Stomach (tissue), 9 donors: Measurements from ENCODE around the gene TPMT. TPM values are rescaled to one million over a fixed set of nuclear protein-coding genes. Genes with fewer than 3 reads are reported as not detected.
"Not testable (repeated sequence)": the region's sequence is repeated elsewhere in the genome, so short reads cannot be mapped to it uniquely, and the experiment has no call there.

ENCODE experiments used
- DNase-seq, 2 donors: peaks; one replicate each; pipeline versions ENCODE4 v3.0.0 to v3.0.0-alpha.2; 2013 to 2019
- H3K27ac ChIP-seq, 5 donors: fragments of 200-600 bp in 4 of 5; sonication (generic) in 4 of 5; one replicate each; pipeline ENCODE4 v1.5.1; 2013 to 2019; ENCODE audit warnings: mild to moderate bottlenecking in 1 of 5, moderate library complexity in 1 of 5
- H3K27me3 ChIP-seq, 3 donors: fragments of 200-600 bp; sonication (generic); one replicate each; pipeline ENCODE4 v1.5.1; 2017 to 2019; ENCODE audit warnings: mixed run types in 1 of 3
- H3K36me3 ChIP-seq, 4 donors: fragments of 200-600 bp; sonication (generic); 1 replicate in 3 of 4; 2 replicates in 1 of 4; pipeline ENCODE4 v1.5.1; 2016 to 2019
- H3K4me1 ChIP-seq, 4 donors: fragments of 200-600 bp; sonication (generic); one replicate each; pipeline ENCODE4 v1.5.1; 2016 to 2019
- H3K4me3 ChIP-seq, 4 donors: fragments of 200-600 bp; sonication (generic) in 3 of 4; one replicate each; pipeline ENCODE4 v1.5.1; 2016 to 2019; ENCODE audit warnings: mild to moderate bottlenecking in 1 of 4
- H3K9me3 ChIP-seq, 4 donors: fragments of 200-600 bp; sonication (generic); one replicate each; pipeline ENCODE4 v1.5.1; 2016 to 2019
- CTCF ChIP-seq, 7 experiments: fragments of 450-650 bp in 4 of 7; fragments of 200-600 bp in 3 of 7; sonication (generic) in 3 of 7; IDR thresholded peaks; one replicate each; pipeline ENCODE4 v1.5.1; 2016 to 2019; ENCODE audit warnings: antibody characterized with exemption in 7 of 7, control low read depth in 2 of 7, mild to moderate bottlenecking in 1 of 7
- EP300 ChIP-seq: sonication (generic); formaldehyde crosslinking; IDR thresholded peaks from one replicate; pipeline ENCODE4 v1.6.1; 2017; ENCODE audit warnings: antibody characterized with exemption
- POLR2A ChIP-seq, 4 donors: fragments of 450-650 bp; IDR thresholded peaks; one replicate each; pipeline ENCODE4 v1.6.1; 2016; ENCODE audit warnings: antibody characterized with exemption in 4 of 4, control low read depth in 2 of 4, mild to moderate bottlenecking in 1 of 4, moderate library complexity in 1 of 4
- POLR2AphosphoS5 ChIP-seq, 3 donors: sonication (generic); formaldehyde crosslinking; IDR thresholded peaks; one replicate each; pipeline ENCODE4 v1.6.1; 2016; ENCODE audit warnings: antibody characterized with exemption in 3 of 3
- WGBS, 5 donors: extraction: QIAGEN DNeasy Blood & Tissue Kit in 3 of 5; methylation state at CpG; one replicate each; pipeline versions ENCODE4 v1.1.5 to v1.1.7; 2013 to 2018; 5-methylcytosine and 5-hydroxymethylcytosine counted together
- intact Hi-C: fragments of 100-400 bp; cut with DNase I; formaldehyde crosslinking; loops from one replicate; pipeline ENCODE4 v1.15.1; 2023; ENCODE audit warnings: low total_unique reads
- polyA plus RNA-seq, 3 donors: library from polyadenylated mRNA; stranded (reverse); fragments of 200-250 nt; gene quantifications; one replicate each; pipeline ENCODE4 v1.2.3, GENCODE V29; 2013
- total RNA-seq, 5 donors: library from RNA; depleted of rRNA; stranded (reverse); fragments of >200 nt; gene quantifications; one replicate each; pipeline versions ENCODE4 v1.1.0 to v1.2.3, GENCODE V29; 2014 to 2016
- donor health status: healthy with polysubstance abuse.
- donor health status: Bipolar disorder and iron deficiency.
- donor health status: healthy.

The TPMT gene
- total and polyA plus RNA-seq, 8 donors, result 0.89 to 24.3 (median 11.7) TPM

GRCh38 chr6:18178960-18179615, 24.2 kb upstream of the TPMT start:
- WGBS, 5 donors, result 86 to 95% (median 92%) methylated on average over 3 of the region's 3 CpGs
- no peaks in the 10 kb centered on the region for H3K27me3 ChIP-seq
- H3K4me3 ChIP-seq, result no peak overlapping the region
- no peaks in the 10 kb centered on the region for H3K4me1 ChIP-seq
- H3K9me3 ChIP-seq, result no peaks in the 10 kb centered on the region
- H3K27ac ChIP-seq, result peak overlapping the region in 1 of 5 donors; percentile 4
- TF ChIP-seq POLR2A (IDR thresholded peaks at IDR 0.05) (no peak), CTCF (IDR thresholded peaks at IDR 0.05) (no peak), POLR2AphosphoS5 (IDR thresholded peaks at IDR 0.05) (no peak), EP300 (no peak)
- intact Hi-C loops, result no loop called here
- DNase-seq, result no peak
- peaks cover 3 to 29% (median 17%) of the 10 kb centered on the region in 4 donors for H3K36me3 ChIP-seq

- intact Hi-C loops, result no loop called here
- no peaks in the 10 kb centered on the region for H3K4me1 ChIP-seq
- H3K9me3 ChIP-seq, result no peaks in the 10 kb centered on the region
- TF ChIP-seq CTCF (IDR thresholded peaks at IDR 0.05), result no peak
- no peak for TF ChIP-seq POLR2AphosphoS5 (IDR thresholded peaks at IDR 0.05)
- TF ChIP-seq EP300, result no peak
- no peak for TF ChIP-seq POLR2A (IDR thresholded peaks at IDR 0.05)
- peaks cover 5 to 43% (median 28%) of the 10 kb centered on the region in 4 donors for H3K36me3 ChIP-seq
- DNase-seq, result no peak
- H3K27ac ChIP-seq, result no peak overlapping the region
- no peaks in the 10 kb centered on the region for H3K27me3 ChIP-seq
- 57 to 76% (median 60%) methylated on average over 4 of the region's 4 CpGs for WGBS, 5 donors
- H3K4me3 ChIP-seq, result no peak overlapping the region
These were observed 22.5 kb upstream of the TPMT start for GRCh38 chr6:18177286-18177965.

- H3K4me1 ChIP-seq, H3K4me3 ChIP-seq, H3K27me3 ChIP-seq, H3K9me3 ChIP-seq, H3K27ac ChIP-seq, DNase-seq, intact Hi-C loops: not testable (repeated sequence)
- 75 to 87% (median 80%) methylated on average over 4 of the region's 4 CpGs for WGBS, 5 donors
- peaks cover 4 to 53% (median 39%) of the 10 kb centered on the region in 4 donors for H3K36me3 ChIP-seq
These were observed 21.3 kb upstream of the TPMT start for GRCh38 chr6:18176198-18176597.

- no peak for DNase-seq
- Histone ChIP-seq H3K27ac (peak overlapping the region in 1 of 5 donors; percentile 39), H3K36me3 (peaks cover 18 to 90% (median 73%) of the 10 kb centered on the region in 4 donors), H3K9me3 (peaks cover 0 to 6% (median 0%) of the 10 kb centered on the region in 4 donors), H3K27me3 (no peaks in the 10 kb centered on the region), H3K4me1 (no peaks in the 10 kb centered on the region), H3K4me3 (no peak overlapping the region)
- intact Hi-C loops, result no loop called here
- 81 to 90% (median 87%) methylated on average over 7 of the region's 7 CpGs for WGBS, 5 donors
- no peak for TF ChIP-seq POLR2AphosphoS5 (IDR thresholded peaks at IDR 0.05)
- no peak for TF ChIP-seq EP300
- TF ChIP-seq CTCF (IDR thresholded peaks at IDR 0.05), result no peak
- TF ChIP-seq POLR2A (IDR thresholded peaks at IDR 0.05), result no peak
These were observed 17.0 kb upstream of the TPMT start for GRCh38 chr6:18171871-18172270.

GRCh38 chr6:18168264-18168663, 13.4 kb upstream of the TPMT start:
- H3K4me3 ChIP-seq, result no peak overlapping the region
- no peak overlapping the region for H3K27ac ChIP-seq
- no peaks in the 10 kb centered on the region for H3K4me1 ChIP-seq
- TF ChIP-seq POLR2A (IDR thresholded peaks at IDR 0.05) (no peak), CTCF (IDR thresholded peaks at IDR 0.05) (no peak), EP300 (no peak), POLR2AphosphoS5 (IDR thresholded peaks at IDR 0.05) (no peak)
- 97 to 98% (median 98%) methylated on average over 3 of the region's 3 CpGs for WGBS, 5 donors
- H3K27me3 ChIP-seq, result no peaks in the 10 kb centered on the region
- H3K9me3 ChIP-seq, result peaks cover 0 to 6% (median 0%) of the 10 kb centered on the region in 4 donors
- DNase-seq, result no peak
- intact Hi-C loops, result no loop called here
- H3K36me3 ChIP-seq, result peaks cover 16 to 96% (median 91%) of the 10 kb centered on the region in 4 donors
